ENCODE data around the gene AGBL1. TPM values are rescaled to one million over a fixed set of nuclear protein-coding genes. Genes with fewer than 3 reads are reported as not detected.

Gene AGBL1
- total RNA-seq, 1 experiment from 2014 or later = not detected

- Histone ChIP-seq H2BK120ac (ENCODE audit: low read depth, low read length, poor library complexity, severe bottlenecking) (no peak overlapping the region), H3K79me1 (ENCODE audit: insufficient read depth, low read depth, low read length, poor library complexity, severe bottlenecking) (no peaks in the 10 kb centered on the region), H3K79me2 (ENCODE audit: insufficient read depth, low read length) (no peaks in the 10 kb centered on the region), H3K18ac (ENCODE audit: insufficient read length, low read depth, low read length) (no peak overlapping the region), H3T11ph (ENCODE audit: low read length) (no peak overlapping the region), H3K4ac (ENCODE audit: low read depth, low read length) (no peak overlapping the region), H4K8ac (replicated peaks; ENCODE audit: insufficient read length, low read depth, low read length) (no peak overlapping the region), H2AFZ (ENCODE audit: low read length) (no peak overlapping the region), H2BK12ac (ENCODE audit: insufficient read length, low read depth, low read length) (no peak overlapping the region), H3K23ac (ENCODE audit: insufficient read length, low read depth, low read length) (no peak overlapping the region), H3K27ac (ENCODE audit: insufficient read length, low read depth, low read length) (no peak overlapping the region), H3K9ac (ENCODE audit: extremely low read depth, insufficient read length, low read length) (no peak overlapping the region), H3K27me3 (ENCODE audit: insufficient read depth, low read length) (no peaks in the 10 kb centered on the region), H3K4me1 (ENCODE audit: insufficient read depth, low read length) (no peaks in the 10 kb centered on the region; the same call in 1 of the 2 replicates), H3K4me2 (ENCODE audit: insufficient read depth, insufficient read length, low read length) (no peak overlapping the region), H4K91ac (ENCODE audit: insufficient read length, low read depth, low read length) (no peak overlapping the region), H2BK15ac (ENCODE audit: low read depth, low read length) (no peak overlapping the region), H3K23me2 (ENCODE audit: insufficient read length, low read depth, low read length, poor library complexity, severe bottlenecking) (no peaks in the 10 kb centered on the region), H3K9me3 (ENCODE audit: control insufficient read depth, low read depth, low read length) (no peaks in the 10 kb centered on the region), H4K20me1 (ENCODE audit: control insufficient read depth, insufficient read depth, insufficient read length) (no peaks in the 10 kb centered on the region), H4K5ac (ENCODE audit: insufficient read length, low read depth, low read length) (no peak overlapping the region), H2BK20ac (ENCODE audit: low read depth, low read length, poor library complexity, severe bottlenecking) (no peak overlapping the region), H3K14ac (ENCODE audit: insufficient read depth, low read length) (no peak overlapping the region), H3K56ac (ENCODE audit: insufficient read length, low read depth, low read length) (no peak overlapping the region), H2BK5ac (ENCODE audit: insufficient read length, low read length) (no peak overlapping the region), H2AK5ac (ENCODE audit: insufficient read length, low read length) (no peak overlapping the region)
- no peaks in the 10 kb centered on the region for H3K36me3 Mint-ChIP-seq (ENCODE audit: insufficient read depth in 1 of 3, low read depth in 3 of 3)
- H3K9me3 Mint-ChIP-seq = no peaks in the 10 kb centered on the region
- DNase-seq = no peak
- no peak overlapping the region for H3K4me3 Mint-ChIP-seq
- H3K4me1 Mint-ChIP-seq = peaks cover 5 to 9% of the 10 kb centered on the region in 2 experiments; a peak in 2 of 4 replicates
- no peak for TF ChIP-seq CTCF (conservative IDR thresholded peaks at IDR 0.05)
- no peak overlapping the region for H3K27ac Mint-ChIP-seq
- peaks cover 1% of the 10 kb centered on the region; the same call in 1 of the 2 replicates for H3K27me3 Mint-ChIP-seq (ENCODE audit: low read depth)
- no CpG with 5 or more reads among the region's 6 CpGs for WGBS (ENCODE audit: extremely low coverage, insufficient read length, low lambda C conversion rate)
Measured at GRCh38 chr15:86054338-86054737, 25.3 kb upstream of the AGBL1 start.

Data from H9 (cell line).